ENCODE results near the gene SERINC5.
A peak's percentile ranks its signal among the peaks of the same experiment; 100 is the strongest.
"Not testable (repeated sequence)": the region's sequence is repeated elsewhere in the genome, so short reads cannot be mapped to it uniquely, and the experiment has no call there.

SERINC5 gene

GRCh38 chr5:80141147-80141671 lies 114.6 kb downstream of the SERINC5 start:
- no peak for DNase-seq (ENCODE audit: low read depth in 1 of 2, low spot score in 1 of 2)
- in situ Hi-C loops (cut with HindIII; ENCODE audit: low pct_unique_long_range_greater_than_20kb, low sequenced_read_pairs), result no loop called here
- TF ChIP-seq JUND (IDR thresholded peaks at IDR 0.05; ENCODE audit: low read depth), result no peak

- in situ Hi-C loops (cut with HindIII; ENCODE audit: low pct_unique_long_range_greater_than_20kb, low sequenced_read_pairs), result no loop called here
- TF ChIP-seq JUND (IDR thresholded peaks at IDR 0.05; ENCODE audit: low read depth), result no peak
- no peak for DNase-seq (ENCODE audit: low read depth in 1 of 2, low spot score in 1 of 2)
Observed at GRCh38 chr5:80140496-80140895, 115.4 kb downstream of the SERINC5 start.

GRCh38 chr5:80139466-80139972 lies 116.3 kb downstream of the SERINC5 start:
- no peak for TF ChIP-seq JUND (IDR thresholded peaks at IDR 0.05; ENCODE audit: low read depth)
- in situ Hi-C loops (cut with HindIII; ENCODE audit: low pct_unique_long_range_greater_than_20kb, low sequenced_read_pairs), result no loop called here
- no peak for DNase-seq (ENCODE audit: low read depth in 1 of 2, low spot score in 1 of 2)

GRCh38 chr5:80138486-80138885 lies 117.4 kb downstream of the SERINC5 start:
- no peak for TF ChIP-seq JUND (IDR thresholded peaks at IDR 0.05; ENCODE audit: low read depth)
- no peak for DNase-seq (ENCODE audit: low read depth in 1 of 2, low spot score in 1 of 2)
- in situ Hi-C loops (cut with HindIII; ENCODE audit: low pct_unique_long_range_greater_than_20kb, low sequenced_read_pairs), result no loop called here

DNA sequence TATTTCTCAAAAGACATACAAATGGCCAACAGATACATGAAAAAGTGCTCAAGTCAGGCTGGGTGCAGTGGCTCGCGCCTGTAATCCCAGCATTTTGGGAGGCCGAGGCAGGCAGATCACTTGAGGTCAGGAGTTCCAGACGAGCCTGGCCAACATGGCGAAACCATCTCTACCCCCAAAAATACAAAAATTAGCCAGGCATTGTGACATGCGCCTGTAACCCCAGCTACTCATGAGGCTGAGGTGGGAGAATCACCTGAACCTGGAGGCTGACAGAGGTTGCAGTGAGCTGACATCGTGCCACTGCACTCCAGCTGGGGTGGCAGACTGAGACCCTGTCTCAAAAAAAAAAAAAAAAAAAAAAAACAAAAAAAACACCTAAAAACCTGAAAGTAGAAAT lies 119.0 kb downstream of the SERINC5 start:
- in situ Hi-C loops (cut with HindIII; ENCODE audit: low pct_unique_long_range_greater_than_20kb, low sequenced_read_pairs), result not testable (repeated sequence)

GRCh38 chr5:80134876-80135275 lies 121.0 kb downstream of the SERINC5 start:
- in situ Hi-C loops (cut with HindIII; ENCODE audit: low pct_unique_long_range_greater_than_20kb, low sequenced_read_pairs), result no loop called here
- DNase-seq (ENCODE audit: low read depth in 1 of 2, low spot score in 1 of 2), result no peak
- no peak for TF ChIP-seq JUND (IDR thresholded peaks at IDR 0.05; ENCODE audit: low read depth)

More for the DNA sequence above, 119.0 kb downstream of the SERINC5 start:
- not testable (repeated sequence) for DNase-seq (ENCODE audit: low read depth in 1 of 2, low spot score in 1 of 2)

DNA sequence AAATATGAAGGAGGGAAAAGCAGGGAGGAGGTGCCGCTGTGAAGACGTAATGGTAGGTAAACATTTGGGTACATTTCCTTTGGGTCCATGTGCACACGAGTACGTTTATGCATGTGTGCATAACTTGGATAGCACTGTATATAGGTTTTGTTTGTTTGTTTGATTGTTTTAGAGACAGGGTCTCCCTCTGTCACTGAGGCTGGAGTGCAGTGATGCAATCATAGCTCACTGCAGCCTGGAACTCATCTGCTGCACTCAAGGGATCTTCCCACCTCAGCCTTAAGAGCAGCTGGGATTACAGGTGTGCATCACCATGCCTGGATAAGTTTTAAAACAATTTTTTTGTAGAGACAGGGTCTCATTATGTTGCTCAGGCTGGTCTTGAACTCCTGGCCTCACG lies 126.7 kb downstream of the SERINC5 start:
- no peak for DNase-seq (ENCODE audit: low read depth in 1 of 2, low spot score in 1 of 2)
- TF ChIP-seq JUND (IDR thresholded peaks at IDR 0.05; ENCODE audit: low read depth), result no peak
- in situ Hi-C loops (cut with HindIII; ENCODE audit: low pct_unique_long_range_greater_than_20kb, low sequenced_read_pairs), result no loop called here

- DNase-seq (ENCODE audit: low read depth in 1 of 2, low spot score in 1 of 2), result peak in 1 of 2 experiments; percentile 3
- in situ Hi-C loops (cut with HindIII; ENCODE audit: low pct_unique_long_range_greater_than_20kb, low sequenced_read_pairs), result no loop called here
- TF ChIP-seq JUND (IDR thresholded peaks at IDR 0.05; ENCODE audit: low read depth), result no peak
Observed at GRCh38 chr5:80128141-80128540, 127.7 kb downstream of the SERINC5 start.

- in situ Hi-C loops (cut with HindIII; ENCODE audit: low pct_unique_long_range_greater_than_20kb, low sequenced_read_pairs), result no loop called here
- TF ChIP-seq JUND (IDR thresholded peaks at IDR 0.05; ENCODE audit: low read depth), result no peak
- no peak for DNase-seq (ENCODE audit: low read depth in 1 of 2, low spot score in 1 of 2)
Observed at GRCh38 chr5:80127116-80127552, 128.7 kb downstream of the SERINC5 start.

- in situ Hi-C loops (cut with HindIII; ENCODE audit: low pct_unique_long_range_greater_than_20kb, low sequenced_read_pairs), result no loop called here
- no peak for TF ChIP-seq JUND (IDR thresholded peaks at IDR 0.05; ENCODE audit: low read depth)
- DNase-seq (ENCODE audit: low read depth in 1 of 2, low spot score in 1 of 2), result no peak
Observed at GRCh38 chr5:80125962-80126480, 129.8 kb downstream of the SERINC5 start.

- DNase-seq (ENCODE audit: low read depth in 1 of 2, low spot score in 1 of 2), result no peak
- no peak for TF ChIP-seq JUND (IDR thresholded peaks at IDR 0.05; ENCODE audit: low read depth)
- in situ Hi-C loops (cut with HindIII; ENCODE audit: low pct_unique_long_range_greater_than_20kb, low sequenced_read_pairs), result no loop called here
Observed at GRCh38 chr5:80125022-80125961, 130.6 kb downstream of the SERINC5 start.

- in situ Hi-C loops (cut with HindIII; ENCODE audit: low pct_unique_long_range_greater_than_20kb, low sequenced_read_pairs), result no loop called here
- no peak for DNase-seq (ENCODE audit: low read depth in 1 of 2, low spot score in 1 of 2)
- TF ChIP-seq JUND (IDR thresholded peaks at IDR 0.05; ENCODE audit: low read depth), result no peak
Observed at GRCh38 chr5:80124121-80124918, 131.5 kb downstream of the SERINC5 start.

All from T47D (cell line).